GM19463 (cell line): ENCODE data around the gene CCT8.
"Not testable (repeated sequence)": the region's sequence is repeated elsewhere in the genome, so short reads cannot be mapped to it uniquely, and the experiment has no call there.

Source experiments
- ATAC-seq: cut with Tn5 transposase; IDR thresholded peaks from one replicate; pipeline ENCODE4 v1.9.1; 2021; ENCODE audit warnings: mild to moderate bottlenecking, moderate library complexity; ENCODE audit not compliant: unreplicated experiment

Gene CCT8

DNA sequence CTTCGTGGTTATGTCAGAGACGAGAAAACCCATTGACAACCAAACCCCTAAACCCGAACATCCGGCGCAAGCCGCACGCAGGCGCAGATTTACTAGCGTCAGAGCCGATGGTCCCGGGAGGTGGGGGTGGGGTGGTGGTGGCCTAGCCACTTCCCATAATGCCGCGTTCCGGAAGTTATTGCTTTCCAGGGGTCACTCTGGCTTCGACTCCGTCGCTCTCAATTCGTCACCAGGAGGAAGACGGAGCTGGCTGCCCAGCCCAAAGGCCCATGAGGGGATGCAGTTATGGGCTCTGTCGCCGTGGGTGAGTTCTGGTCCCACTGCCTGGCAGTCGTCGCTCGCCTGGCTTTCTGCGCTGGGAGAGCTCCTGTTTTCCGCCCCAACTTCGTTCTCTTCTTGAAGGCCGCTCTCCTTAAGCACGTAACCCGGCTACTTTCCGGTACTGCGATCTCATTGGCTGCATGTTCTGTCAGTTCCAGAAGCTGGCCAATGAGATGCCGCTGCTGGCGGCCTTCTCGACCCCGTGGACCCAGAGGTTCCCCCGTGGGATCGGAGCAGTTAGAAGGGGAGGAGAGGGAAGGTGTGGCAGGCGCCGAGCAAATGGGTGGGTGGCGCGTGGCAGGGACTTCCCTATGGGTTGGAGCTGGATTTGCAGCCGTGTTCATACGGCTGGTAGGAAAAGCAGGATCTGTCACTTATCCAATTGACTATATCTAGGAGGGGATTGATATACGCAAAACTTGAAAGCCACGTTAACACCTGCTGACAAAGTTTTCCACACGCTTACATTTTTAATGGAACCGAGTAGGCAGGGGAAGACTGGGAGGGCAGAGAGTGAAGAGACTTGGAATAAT lies 48.7 kb downstream of the CCT8 start, which contains the start of gene USP16:
Gene USP16 (plus strand): TSS at position 195 of the 854 bp plus-strand sequence. CDS start 3,246 bp downstream, outside the sequence.
- ATAC-seq = peak; percentile 98

DNA sequence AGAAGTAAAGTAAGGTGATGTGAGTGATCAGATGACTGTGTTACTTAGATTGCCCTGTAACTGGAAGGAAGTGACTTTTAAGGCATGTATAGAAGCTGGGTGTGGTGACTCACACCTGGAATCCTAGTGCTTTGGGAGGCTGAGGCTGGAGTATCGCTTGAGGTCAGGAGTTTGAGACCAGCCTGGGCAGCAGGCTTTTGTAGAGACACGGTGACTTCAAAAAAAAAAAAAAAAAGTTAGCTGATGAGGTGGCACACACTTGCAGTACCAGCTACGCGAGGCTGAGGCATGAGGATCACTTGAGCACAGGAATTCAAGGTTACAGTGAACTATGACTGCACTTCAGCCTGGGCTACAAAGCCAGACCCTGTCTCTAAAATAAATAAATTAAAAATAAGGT lies 51.3 kb downstream of the CCT8 start:
- ATAC-seq = no peak

DNA sequence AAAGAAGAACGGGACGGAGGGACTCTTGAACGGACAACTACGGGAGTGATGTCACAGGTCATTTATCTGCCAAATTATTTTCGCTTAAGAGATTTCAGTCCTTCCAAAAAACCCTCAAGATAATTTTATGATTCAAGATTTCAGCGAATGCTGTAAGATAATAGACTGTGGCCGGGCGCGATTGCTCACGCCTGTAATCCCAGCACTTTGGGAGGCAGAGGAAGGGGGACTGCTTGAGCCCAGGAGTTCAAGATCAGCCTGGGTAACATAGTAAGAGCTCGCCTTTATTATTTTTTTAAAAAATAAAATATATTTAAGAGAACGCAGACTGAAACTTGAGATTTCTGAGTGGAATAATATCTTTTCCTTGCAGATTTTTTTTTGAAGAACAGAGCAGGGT lies 54.9 kb downstream of the CCT8 start:
- ATAC-seq = no peak

DNA sequence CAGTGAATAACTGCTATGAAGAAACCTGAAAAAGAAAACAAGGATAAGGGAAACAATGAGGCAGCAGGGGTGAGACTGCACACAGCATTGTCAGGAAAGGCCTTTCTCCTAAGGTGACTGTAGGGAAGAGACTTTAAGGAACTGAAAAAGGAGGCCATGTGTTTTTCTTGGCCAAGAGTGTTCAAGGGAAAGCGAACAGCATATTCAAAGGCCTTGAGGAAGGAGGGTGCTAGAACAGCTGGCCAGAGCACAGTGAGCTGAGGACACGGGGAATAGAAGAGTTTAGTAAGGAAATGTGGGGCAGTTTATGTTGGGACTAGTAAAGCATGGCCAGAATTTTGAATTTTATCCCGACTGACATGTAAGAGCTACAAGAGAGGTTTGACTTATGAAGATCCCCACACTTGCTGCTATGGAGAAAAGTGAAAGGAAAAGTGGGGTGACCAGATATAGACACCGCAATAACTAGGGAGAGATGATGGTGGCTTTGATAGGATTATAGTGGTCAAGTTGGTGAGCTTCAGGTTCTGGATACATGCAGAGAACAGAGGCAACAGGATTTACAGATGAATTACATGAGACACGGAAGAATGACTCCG lies 55.7 kb downstream of the CCT8 start:
- no peak for ATAC-seq

DNA sequence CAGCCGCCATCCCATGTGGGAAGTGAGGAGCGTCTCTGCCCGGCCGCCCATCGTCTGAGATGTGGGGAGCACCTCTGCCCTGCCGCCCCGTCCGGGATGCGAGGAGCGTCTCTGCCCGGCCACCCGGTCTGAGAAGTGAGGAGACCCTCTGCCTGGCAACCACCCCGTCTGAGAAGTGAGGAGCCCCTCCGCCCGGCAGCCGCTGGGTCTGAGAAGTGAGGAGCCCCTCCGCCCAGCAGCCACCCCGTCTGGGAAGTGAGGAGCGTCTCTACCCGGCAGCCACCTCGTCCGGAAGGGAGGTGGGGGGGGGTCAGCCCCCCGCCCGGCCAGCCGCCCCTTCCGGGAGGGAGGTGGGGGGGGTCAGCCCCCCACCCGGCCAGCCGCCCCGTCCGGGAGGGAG lies 62.2 kb downstream of the CCT8 start:
- ATAC-seq = not testable (repeated sequence)

DNA sequence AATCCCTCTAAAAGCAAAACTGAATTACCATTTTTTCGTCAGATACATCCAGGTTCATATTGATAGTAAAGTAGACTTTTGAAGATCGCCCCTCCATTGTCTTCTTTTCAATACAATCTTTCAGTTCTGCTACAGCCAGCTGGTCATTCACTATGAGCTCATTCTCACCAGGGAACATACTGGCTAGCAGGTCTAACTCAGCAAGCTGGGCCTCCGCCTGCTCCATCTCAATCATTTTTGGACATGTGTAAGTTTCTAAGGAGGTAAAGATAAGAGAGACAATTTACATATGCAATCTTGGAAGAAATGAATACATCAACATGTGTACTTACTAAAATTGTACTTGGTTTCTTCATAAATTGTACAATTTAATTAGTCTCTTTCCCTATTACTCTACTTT lies 65.1 kb downstream of the CCT8 start:
- ATAC-seq = no peak

DNA sequence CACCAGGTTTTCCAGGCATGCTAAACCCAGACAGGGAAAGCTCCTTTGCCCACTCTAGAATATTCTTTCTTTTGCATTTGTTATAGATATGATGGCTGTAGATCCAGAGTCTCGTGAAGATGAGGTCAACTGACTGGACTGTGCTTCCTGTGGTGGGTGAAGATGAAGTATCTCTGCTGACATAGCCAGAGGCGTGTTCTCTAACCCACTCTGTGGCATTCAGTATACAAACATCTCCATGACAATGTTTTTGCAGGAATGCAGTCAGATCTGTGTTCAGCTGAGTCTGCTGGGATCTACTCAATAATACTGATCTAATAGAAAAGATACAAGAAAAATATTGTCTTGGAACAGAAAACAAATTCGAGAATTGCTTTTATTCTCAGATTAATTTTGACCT lies 65.6 kb downstream of the CCT8 start:
- ATAC-seq = no peak

DNA sequence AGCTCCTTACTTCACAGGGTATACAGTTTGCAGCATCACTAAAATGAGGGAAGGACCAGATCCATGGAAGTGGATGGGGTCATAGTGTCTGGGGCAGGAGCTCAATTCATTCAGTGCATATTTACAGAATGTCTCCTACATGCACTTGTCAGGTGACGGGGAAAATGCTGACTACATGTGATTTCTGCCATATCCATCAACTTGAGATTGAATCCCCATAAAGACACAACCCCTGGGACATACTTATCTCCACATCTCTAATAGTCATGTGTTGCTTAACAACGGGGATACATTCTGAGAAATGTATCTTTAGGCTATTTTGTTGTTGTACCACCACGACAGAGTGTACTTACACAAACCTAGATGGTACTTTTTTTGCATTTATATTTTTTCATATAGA lies 66.3 kb downstream of the CCT8 start:
- no peak for ATAC-seq
